Tibial artery (tissue), 4 donors: Measurements from ENCODE around the gene PLEKHG3.

ENCODE experiments used
- DNase-seq, 2 donors: peaks; one replicate each; pipeline ENCODE4 v3.0.0-alpha.2; 2019
- H3K27ac ChIP-seq, 2 donors: fragments of 200-600 bp; sonication (generic) in 1 of 2; 1 replicate in 1 of 2; 2 replicates in 1 of 2; pipeline ENCODE4 v1.5.1; 2018 to 2019; ENCODE audit warnings: mild to moderate bottlenecking in 1 of 2
- H3K27me3 ChIP-seq, 2 donors: fragments of 200-600 bp; sonication (generic) in 1 of 2; one replicate each; pipeline versions ENCODE4 v1.5.1 to v1.6.0; 2016 to 2019
- H3K36me3 ChIP-seq, 3 donors: fragments of 200-600 bp; sonication (generic) in 2 of 3; one replicate each; pipeline ENCODE4 v1.5.1; 2016 to 2019; ENCODE audit warnings: mild to moderate bottlenecking in 2 of 3
- H3K4me1 ChIP-seq, 4 donors: fragments of 200-600 bp; sonication (generic) in 2 of 4; 1 replicate in 3 of 4; 2 replicates in 1 of 4; pipeline ENCODE4 v1.5.1; 2016 to 2019
- H3K4me3 ChIP-seq, 2 donors: fragments of 200-600 bp; sonication (generic) in 1 of 2; 1 replicate in 1 of 2; 2 replicates in 1 of 2; pipeline ENCODE4 v1.5.1; 2018 to 2019; ENCODE audit warnings: mild to moderate bottlenecking in 2 of 2
- H3K9me3 ChIP-seq, 3 donors: fragments of 200-600 bp; sonication (generic) in 1 of 3; one replicate each; pipeline ENCODE4 v1.5.1; 2016 to 2019
- CTCF ChIP-seq, 2 experiments: fragments of 200-600 bp in 1 of 2; fragments of 450-650 bp in 1 of 2; IDR thresholded peaks; one replicate each; pipeline ENCODE4 v1.5.1; 2017 to 2019; ENCODE audit warnings: antibody characterized with exemption in 2 of 2, mild to moderate bottlenecking in 1 of 2, moderate library complexity in 1 of 2
- intact Hi-C: fragments of 100-400 bp; cut with DNase I; formaldehyde crosslinking; loops from one replicate; pipeline ENCODE4 v1.15.0; 2023; ENCODE audit warnings: low total_unique reads

Gene PLEKHG3

GRCh38 chr14:64683264-64683663 is 21.0 kb upstream of the PLEKHG3 start:
- peak; percentile 35 to 57 for TF ChIP-seq CTCF (IDR thresholded peaks at IDR 0.05)
- no peaks in the 10 kb centered on the region for H3K36me3 ChIP-seq
- peak overlapping the region; percentile 91 to 93 for H3K27ac ChIP-seq
- H3K27me3 ChIP-seq: no peaks in the 10 kb centered on the region
- intact Hi-C loops: loop anchor here (5.0 kb wide), 1 partner anchor 39 kb away; no protein-coding TSS in a partner anchor
- H3K9me3 ChIP-seq: no peaks in the 10 kb centered on the region
- peaks cover 0 to 58% (median 41%) of the 10 kb centered on the region in 4 donors for H3K4me1 ChIP-seq
- peak; percentile 60 to 92 for DNase-seq
- H3K4me3 ChIP-seq: no peak overlapping the region

DNA sequence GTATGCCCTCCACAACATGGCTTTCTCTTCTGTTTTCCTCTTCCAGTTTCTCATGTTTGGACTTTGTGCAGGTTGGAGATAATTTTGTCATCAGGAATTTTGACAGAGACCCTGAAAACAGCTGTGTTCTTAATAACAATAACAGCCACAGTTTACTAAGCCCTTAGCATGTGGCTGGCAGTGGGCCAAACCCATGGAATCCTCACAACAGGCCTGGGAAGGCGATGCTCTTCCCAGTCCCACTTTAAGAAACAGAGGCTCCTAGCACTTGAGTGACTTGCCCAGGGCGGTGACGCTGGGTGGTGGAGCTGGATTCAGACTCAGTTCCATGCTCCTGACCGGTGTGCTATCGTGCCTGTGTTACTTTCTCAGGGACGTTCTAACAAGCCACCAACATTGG is 20.1 kb upstream of the PLEKHG3 start:
- Histone ChIP-seq H3K9me3 (no peaks in the 10 kb centered on the region), H3K27ac (peak overlapping the region; percentile 91 to 93), H3K36me3 (no peaks in the 10 kb centered on the region), H3K27me3 (no peaks in the 10 kb centered on the region), H3K4me1 (peaks cover 0 to 56% (median 41%) of the 10 kb centered on the region in 4 donors), H3K4me3 (no peak overlapping the region)
- no peak for TF ChIP-seq CTCF (IDR thresholded peaks at IDR 0.05)
- intact Hi-C loops: loop anchor here (5.0 kb wide), 1 partner anchor 38 kb away; no protein-coding TSS in a partner anchor
- no peak for DNase-seq

- DNase-seq: no peak
- no peak for TF ChIP-seq CTCF (IDR thresholded peaks at IDR 0.05)
- peak overlapping the region in 1 of 2 donors; percentile 91 for H3K27ac ChIP-seq
- peaks cover 0 to 40% (median 30%) of the 10 kb centered on the region in 4 donors for H3K4me1 ChIP-seq
- intact Hi-C loops: no loop called here
- H3K4me3 ChIP-seq: no peak overlapping the region
- no peaks in the 10 kb centered on the region for H3K9me3 ChIP-seq
- no peaks in the 10 kb centered on the region for H3K27me3 ChIP-seq
- no peaks in the 10 kb centered on the region for H3K36me3 ChIP-seq
Measured at GRCh38 chr14:64685371-64686281, 18.6 kb upstream of the PLEKHG3 start.

- intact Hi-C loops: no loop called here
- DNase-seq: no peak
- no peak for TF ChIP-seq CTCF (IDR thresholded peaks at IDR 0.05)
- peaks cover 0 to 34% (median 23%) of the 10 kb centered on the region in 4 donors for H3K4me1 ChIP-seq
- H3K36me3 ChIP-seq: no peaks in the 10 kb centered on the region
- H3K27ac ChIP-seq: no peak overlapping the region
- no peaks in the 10 kb centered on the region for H3K27me3 ChIP-seq
- H3K9me3 ChIP-seq: no peaks in the 10 kb centered on the region
- H3K4me3 ChIP-seq: no peak overlapping the region
Measured at GRCh38 chr14:64686282-64686615, 18.0 kb upstream of the PLEKHG3 start.

DNA sequence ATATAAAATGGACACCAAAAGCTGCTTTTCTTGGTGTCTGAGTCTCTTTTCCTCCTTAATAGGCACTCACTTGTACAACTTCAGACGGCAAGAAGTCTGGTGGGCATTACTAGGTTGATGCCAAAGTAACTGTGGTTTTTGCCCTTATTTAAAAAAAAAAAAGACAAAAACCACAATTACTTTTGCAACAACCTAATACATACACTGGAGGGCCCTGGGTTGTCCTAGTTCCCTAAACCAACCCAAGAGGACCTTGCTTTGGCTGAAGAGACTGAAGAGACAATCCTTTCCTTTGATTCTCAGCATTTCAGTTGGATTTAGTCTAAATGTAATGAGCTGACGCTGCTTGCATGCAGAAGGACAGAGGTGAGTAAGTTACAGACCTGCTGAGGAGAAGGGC is 16.2 kb upstream of the PLEKHG3 start:
- Histone ChIP-seq H3K9me3 (no peaks in the 10 kb centered on the region), H3K27me3 (no peaks in the 10 kb centered on the region), H3K36me3 (no peaks in the 10 kb centered on the region), H3K4me3 (no peak overlapping the region), H3K27ac (no peak overlapping the region), H3K4me1 (peaks cover 0 to 23% (median 13%) of the 10 kb centered on the region in 4 donors)
- TF ChIP-seq CTCF (IDR thresholded peaks at IDR 0.05): no peak
- intact Hi-C loops: no loop called here
- no peak for DNase-seq
